ENCODE data around the gene RPUSD4. TPM values are rescaled to one million over a fixed set of nuclear protein-coding genes. Genes with fewer than 3 reads are reported as not detected.

The RPUSD4 gene
- total and polyA plus RNA-seq, 2 experiments from 2014 or later: 20.8 to 60.8 TPM

DNA sequence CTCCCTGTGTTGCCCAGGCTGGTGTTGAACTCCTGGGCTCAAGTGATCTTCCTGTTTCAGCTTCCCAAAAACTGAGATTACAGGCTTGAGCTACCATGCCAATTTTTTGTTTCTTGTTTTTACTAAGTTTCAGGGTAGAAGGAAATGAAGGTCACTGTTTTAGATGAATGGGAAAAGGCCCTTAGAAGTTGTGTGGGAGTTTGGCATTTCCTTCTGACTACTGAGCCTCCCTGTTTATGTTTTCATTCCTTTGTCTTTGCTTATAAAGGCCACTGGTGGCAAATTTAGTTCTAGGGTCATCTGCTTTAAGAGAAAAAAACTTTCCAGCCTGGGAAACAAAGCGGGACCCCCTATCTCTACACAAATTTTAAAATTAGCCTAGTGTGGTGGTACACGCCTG is 35.2 kb upstream of the RPUSD4 start (continued):
- TF ChIP-seq, protein P1, sequence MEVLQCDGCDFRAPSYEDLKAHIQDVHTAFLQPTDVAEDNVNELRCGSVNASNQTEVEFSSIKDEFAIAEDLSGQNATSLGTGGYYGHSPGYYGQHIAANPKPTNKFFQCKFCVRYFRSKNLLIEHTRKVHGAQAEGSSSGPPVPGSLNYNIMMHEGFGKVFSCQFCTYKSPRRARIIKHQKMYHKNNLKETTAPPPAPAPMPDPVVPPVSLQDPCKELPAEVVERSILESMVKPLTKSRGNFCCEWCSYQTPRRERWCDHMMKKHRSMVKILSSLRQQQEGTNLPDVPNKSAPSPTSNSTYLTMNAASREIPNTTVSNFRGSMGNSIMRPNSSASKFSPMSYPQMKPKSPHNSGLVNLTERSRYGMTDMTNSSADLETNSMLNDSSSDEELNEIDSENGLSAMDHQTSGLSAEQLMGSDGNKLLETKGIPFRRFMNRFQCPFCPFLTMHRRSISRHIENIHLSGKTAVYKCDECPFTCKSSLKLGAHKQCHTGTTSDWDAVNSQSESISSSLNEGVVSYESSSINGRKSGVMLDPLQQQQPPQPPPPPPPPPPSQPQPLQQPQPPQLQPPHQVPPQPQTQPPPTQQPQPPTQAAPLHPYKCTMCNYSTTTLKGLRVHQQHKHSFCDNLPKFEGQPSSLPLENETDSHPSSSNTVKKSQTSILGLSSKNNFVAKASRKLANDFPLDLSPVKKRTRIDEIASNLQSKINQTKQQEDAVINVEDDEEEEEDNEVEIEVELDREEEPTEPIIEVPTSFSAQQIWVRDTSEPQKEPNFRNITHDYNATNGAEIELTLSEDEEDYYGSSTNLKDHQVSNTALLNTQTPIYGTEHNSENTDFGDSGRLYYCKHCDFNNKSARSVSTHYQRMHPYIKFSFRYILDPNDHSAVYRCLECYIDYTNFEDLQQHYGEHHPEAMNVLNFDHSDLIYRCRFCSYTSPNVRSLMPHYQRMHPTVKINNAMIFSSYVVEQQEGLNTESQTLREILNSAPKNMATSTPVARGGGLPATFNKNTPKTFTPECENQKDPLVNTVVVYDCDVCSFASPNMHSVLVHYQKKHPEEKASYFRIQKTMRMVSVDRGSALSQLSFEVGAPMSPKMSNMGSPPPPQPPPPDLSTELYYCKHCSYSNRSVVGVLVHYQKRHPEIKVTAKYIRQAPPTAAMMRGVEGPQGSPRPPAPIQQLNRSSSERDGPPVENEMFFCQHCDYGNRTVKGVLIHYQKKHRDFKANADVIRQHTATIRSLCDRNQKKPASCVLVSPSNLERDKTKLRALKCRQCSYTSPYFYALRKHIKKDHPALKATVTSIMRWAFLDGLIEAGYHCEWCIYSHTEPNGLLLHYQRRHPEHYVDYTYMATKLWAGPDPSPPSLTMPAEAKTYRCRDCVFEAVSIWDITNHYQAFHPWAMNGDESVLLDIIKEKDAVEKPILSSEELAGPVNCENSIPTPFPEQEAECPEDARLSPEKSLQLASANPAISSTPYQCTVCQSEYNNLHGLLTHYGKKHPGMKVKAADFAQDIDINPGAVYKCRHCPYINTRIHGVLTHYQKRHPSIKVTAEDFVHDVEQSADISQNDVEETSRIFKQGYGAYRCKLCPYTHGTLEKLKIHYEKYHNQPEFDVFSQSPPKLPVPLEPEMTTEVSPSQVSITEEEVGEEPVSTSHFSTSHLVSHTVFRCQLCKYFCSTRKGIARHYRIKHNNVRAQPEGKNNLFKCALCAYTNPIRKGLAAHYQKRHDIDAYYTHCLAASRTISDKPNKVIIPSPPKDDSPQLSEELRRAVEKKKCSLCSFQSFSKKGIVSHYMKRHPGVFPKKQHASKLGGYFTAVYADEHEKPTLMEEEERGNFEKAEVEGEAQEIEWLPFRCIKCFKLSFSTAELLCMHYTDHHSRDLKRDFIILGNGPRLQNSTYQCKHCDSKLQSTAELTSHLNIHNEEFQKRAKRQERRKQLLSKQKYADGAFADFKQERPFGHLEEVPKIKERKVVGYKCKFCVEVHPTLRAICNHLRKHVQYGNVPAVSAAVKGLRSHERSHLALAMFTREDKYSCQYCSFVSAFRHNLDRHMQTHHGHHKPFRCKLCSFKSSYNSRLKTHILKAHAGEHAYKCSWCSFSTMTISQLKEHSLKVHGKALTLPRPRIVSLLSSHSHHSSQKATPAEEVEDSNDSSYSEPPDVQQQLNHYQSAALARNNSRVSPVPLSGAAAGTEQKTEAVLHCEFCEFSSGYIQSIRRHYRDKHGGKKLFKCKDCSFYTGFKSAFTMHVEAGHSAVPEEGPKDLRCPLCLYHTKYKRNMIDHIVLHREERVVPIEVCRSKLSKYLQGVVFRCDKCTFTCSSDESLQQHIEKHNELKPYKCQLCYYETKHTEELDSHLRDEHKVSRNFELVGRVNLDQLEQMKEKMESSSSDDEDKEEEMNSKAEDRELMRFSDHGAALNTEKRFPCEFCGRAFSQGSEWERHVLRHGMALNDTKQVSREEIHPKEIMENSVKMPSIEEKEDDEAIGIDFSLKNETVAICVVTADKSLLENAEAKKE (CRISPR knock-in tag; IDR thresholded peaks at IDR 0.05): no peak
- TF ChIP-seq ZNF331 (CRISPR knock-in tag; IDR thresholded peaks at IDR 0.05; ENCODE audit: low read depth) (no peak), POLR2AphosphoS5 (IDR thresholded peaks at IDR 0.05; ENCODE audit: low read depth) (no peak)

DNA sequence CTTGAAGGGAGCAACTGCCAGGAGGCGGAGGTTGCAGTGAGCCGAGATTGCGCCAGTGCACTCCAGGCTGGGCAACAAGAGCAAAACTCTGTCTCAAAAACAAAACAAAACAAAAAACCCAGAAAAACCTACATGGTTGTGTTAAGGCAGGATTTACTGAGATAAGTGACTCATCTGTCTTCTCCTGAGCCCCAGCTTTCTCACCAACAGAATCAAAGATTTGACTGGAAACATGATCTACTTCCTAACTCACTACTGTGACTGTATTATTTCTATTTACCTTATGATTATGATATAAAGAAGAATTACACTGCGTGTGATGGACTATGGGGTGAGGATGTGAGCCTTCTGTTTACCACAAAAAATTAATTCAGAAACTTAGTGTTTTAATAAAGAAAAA is 21.9 kb upstream of the RPUSD4 start:
- no peaks in the 10 kb centered on the region for H3K27me3 ChIP-seq (ENCODE audit: insufficient read depth)
- Mint-ChIP-seq H3K27me3 (ENCODE audit: insufficient read depth, low read depth, poor library complexity) (peaks cover 3% of the 10 kb centered on the region), H3K36me3 (ENCODE audit: low read depth) (peaks cover 27% of the 10 kb centered on the region), H3K9me3 (no peaks in the 10 kb centered on the region), H3K4me3 (no peak overlapping the region), H3K4me1 (no peaks in the 10 kb centered on the region), H3K27ac (no peak overlapping the region)
- no peaks in the 10 kb centered on the region for H3K4me1 ChIP-seq (ENCODE audit: insufficient read depth)
- ATAC-seq (no peak), DNase-seq (ENCODE audit: low spot score) (no peak)
- H3K79me2 ChIP-seq (replicated peaks; ENCODE audit: insufficient read depth): peaks cover 49% of the 10 kb centered on the region
- peaks cover 7% of the 10 kb centered on the region for H4K20me1 ChIP-seq (replicated peaks; ENCODE audit: insufficient read depth)
- peaks cover 5% of the 10 kb centered on the region; the same call in 1 of the 2 replicates for H3K36me3 ChIP-seq (ENCODE audit: insufficient read depth)
- H3K9me2 ChIP-seq (ENCODE audit: insufficient read depth): no peaks in the 10 kb centered on the region
- H3K4me2 ChIP-seq: no peak overlapping the region
- H3K27ac ChIP-seq (ENCODE audit: low read depth): no peak overlapping the region
- no peak overlapping the region for H2AFZ ChIP-seq
- no peak overlapping the region for H3K4me3 ChIP-seq
- 0 out of 2 replicates have a peak, but pooled peaks cover 4% of the 10 kb centered on the region for H3F3A ChIP-seq (replicated peaks; ENCODE audit: low read depth)
- TF ChIP-seq ZNF331 (CRISPR knock-in tag; IDR thresholded peaks at IDR 0.05; ENCODE audit: low read depth): no peak
- no peak for TF ChIP-seq EZH2 (IDR thresholded peaks at IDR 0.05; ENCODE audit: low read depth, unreplicated experiment)
- TF ChIP-seq EZH2phosphoT487 (IDR thresholded peaks at IDR 0.05; ENCODE audit: unreplicated experiment): no peak
- TF ChIP-seq, protein P2, sequence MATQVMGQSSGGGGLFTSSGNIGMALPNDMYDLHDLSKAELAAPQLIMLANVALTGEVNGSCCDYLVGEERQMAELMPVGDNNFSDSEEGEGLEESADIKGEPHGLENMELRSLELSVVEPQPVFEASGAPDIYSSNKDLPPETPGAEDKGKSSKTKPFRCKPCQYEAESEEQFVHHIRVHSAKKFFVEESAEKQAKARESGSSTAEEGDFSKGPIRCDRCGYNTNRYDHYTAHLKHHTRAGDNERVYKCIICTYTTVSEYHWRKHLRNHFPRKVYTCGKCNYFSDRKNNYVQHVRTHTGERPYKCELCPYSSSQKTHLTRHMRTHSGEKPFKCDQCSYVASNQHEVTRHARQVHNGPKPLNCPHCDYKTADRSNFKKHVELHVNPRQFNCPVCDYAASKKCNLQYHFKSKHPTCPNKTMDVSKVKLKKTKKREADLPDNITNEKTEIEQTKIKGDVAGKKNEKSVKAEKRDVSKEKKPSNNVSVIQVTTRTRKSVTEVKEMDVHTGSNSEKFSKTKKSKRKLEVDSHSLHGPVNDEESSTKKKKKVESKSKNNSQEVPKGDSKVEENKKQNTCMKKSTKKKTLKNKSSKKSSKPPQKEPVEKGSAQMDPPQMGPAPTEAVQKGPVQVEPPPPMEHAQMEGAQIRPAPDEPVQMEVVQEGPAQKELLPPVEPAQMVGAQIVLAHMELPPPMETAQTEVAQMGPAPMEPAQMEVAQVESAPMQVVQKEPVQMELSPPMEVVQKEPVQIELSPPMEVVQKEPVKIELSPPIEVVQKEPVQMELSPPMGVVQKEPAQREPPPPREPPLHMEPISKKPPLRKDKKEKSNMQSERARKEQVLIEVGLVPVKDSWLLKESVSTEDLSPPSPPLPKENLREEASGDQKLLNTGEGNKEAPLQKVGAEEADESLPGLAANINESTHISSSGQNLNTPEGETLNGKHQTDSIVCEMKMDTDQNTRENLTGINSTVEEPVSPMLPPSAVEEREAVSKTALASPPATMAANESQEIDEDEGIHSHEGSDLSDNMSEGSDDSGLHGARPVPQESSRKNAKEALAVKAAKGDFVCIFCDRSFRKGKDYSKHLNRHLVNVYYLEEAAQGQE (IDR thresholded peaks at IDR 0.05; ENCODE audit: unreplicated experiment): no peak
- no peak for TF ChIP-seq NANOG (IDR thresholded peaks at IDR 0.05; ENCODE audit: borderline replicate concordance)
- no peak for TF ChIP-seq STAT1 (IDR thresholded peaks at IDR 0.05; ENCODE audit: unreplicated experiment)
- TF ChIP-seq, protein P3, sequence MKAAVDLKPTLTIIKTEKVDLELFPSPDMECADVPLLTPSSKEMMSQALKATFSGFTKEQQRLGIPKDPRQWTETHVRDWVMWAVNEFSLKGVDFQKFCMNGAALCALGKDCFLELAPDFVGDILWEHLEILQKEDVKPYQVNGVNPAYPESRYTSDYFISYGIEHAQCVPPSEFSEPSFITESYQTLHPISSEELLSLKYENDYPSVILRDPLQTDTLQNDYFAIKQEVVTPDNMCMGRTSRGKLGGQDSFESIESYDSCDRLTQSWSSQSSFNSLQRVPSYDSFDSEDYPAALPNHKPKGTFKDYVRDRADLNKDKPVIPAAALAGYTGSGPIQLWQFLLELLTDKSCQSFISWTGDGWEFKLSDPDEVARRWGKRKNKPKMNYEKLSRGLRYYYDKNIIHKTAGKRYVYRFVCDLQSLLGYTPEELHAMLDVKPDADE (IDR thresholded peaks at IDR 0.05): no peak
- no peak for TF ChIP-seq POLR2AphosphoS5 (IDR thresholded peaks at IDR 0.05; ENCODE audit: low read depth)

All from GM23338 (cell line).